BJ (cell line): ENCODE data around the gene CBL. TPM values are rescaled to one million over a fixed set of nuclear protein-coding genes. Genes with fewer than 3 reads are reported as not detected.

Experiments
- CTCF ChIA-PET: fragments of 350-600 bp; formaldehyde crosslinking; extraction: SDS; loops from one replicate; lab custom pipeline; 2021; ENCODE audit warnings: antibody characterized with exemption, inconsistent platforms; lab: Yijun Ruan, JAX
- POLR2A ChIA-PET: fragments of 300-600 bp; sonication (Branson Sonifier 250); formaldehyde crosslinking; extraction: SDS; loops from one replicate; lab custom pipeline; 2021; ENCODE audit warnings: antibody characterized with exemption; lab: Charles Lee
- DNase-seq: peaks from one replicate; pipeline ENCODE4 v3.0.0-alpha.2; 2011; ENCODE audit warnings: low read depth
- H3K27me3 ChIP-seq: 2 replicates; pipeline ENCODE4 v1.6.0; 2011; ENCODE audit warnings: low read length; ENCODE audit not compliant: control insufficient read depth, insufficient read depth
- H3K36me3 ChIP-seq: 2 replicates; pipeline ENCODE4 v1.5.1; 2011; ENCODE audit warnings: low read length; ENCODE audit not compliant: control insufficient read depth, insufficient read depth
- H3K4me3 ChIP-seq: 2 replicates; pipeline ENCODE4 v1.5.1; 2011; ENCODE audit warnings: low read depth, mild to moderate bottlenecking, control low read depth, low read length
- polyA plus RNA-seq: library from polyadenylated mRNA; depleted of rRNA; stranded (reverse); fragments of >200 nt; gene quantifications from 2 replicates; pipeline ENCODE4 v1.2.3, GENCODE V29; 2011
- TF ChIP-seq, protein P1 (sequence below): IDR thresholded peaks from 2 replicates; pipeline ENCODE4 v1.5.1; 2011; ENCODE audit warnings: low read depth, mild to moderate bottlenecking, control low read depth, inconsistent platforms, low read length, moderate library complexity; ENCODE audit not compliant: insufficient read depth

Gene CBL
- polyA plus RNA-seq, 1 experiment, result 9.3 TPM

DNA sequence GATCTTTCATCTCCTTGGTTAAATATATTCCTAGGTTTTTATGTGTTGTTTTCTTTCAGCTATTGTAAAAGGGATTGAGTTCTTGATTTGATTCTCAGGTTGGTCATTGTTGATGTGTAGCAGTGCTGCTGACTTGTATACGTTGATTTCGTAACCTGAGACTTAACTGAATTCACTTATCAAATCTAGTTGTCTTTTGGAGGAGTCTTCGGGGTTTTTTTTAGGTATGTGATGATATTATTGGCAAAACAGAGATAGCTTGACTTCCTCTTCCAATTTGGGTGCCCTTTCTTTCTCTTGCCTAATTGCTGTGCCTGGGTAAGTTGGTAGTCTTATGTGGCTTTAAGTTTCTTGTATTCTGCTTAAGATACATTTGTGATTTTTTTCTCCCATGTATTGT, 52.8 kb downstream of the CBL start:
- DNase-seq, result no peak

DNA sequence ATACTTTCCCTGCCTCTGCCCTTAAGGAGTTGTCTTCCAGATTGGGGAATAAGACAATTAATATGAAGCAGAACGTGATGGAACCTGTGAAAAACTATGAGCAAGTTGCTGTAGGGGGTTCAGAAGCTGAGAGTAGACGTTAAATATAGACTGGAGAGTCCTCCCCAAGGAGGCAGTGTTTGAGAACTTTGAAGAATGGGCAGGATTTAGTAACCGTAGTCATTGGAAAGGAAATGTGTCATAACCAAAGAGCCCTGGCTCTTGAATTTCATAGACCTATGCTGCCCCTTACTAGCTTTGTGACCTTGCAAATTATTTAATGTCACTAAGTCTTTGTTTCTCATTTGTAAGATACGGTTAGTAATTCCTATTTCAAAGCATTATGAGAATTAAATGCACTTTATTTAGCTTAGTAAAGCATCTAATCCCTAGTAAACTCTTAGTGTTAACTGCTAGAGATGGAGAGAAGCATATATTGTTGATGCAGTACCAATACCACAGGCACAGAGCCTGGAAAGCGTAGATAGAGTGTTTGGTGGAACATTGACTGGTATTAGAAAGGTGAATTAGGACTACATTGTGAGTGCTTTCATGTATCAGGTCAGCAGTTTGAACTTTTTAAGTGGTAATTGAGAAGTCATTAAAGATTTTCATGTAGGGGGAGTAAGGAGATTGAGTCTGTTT, 56.7 kb downstream of the CBL start:
- TF ChIP-seq, protein P1, sequence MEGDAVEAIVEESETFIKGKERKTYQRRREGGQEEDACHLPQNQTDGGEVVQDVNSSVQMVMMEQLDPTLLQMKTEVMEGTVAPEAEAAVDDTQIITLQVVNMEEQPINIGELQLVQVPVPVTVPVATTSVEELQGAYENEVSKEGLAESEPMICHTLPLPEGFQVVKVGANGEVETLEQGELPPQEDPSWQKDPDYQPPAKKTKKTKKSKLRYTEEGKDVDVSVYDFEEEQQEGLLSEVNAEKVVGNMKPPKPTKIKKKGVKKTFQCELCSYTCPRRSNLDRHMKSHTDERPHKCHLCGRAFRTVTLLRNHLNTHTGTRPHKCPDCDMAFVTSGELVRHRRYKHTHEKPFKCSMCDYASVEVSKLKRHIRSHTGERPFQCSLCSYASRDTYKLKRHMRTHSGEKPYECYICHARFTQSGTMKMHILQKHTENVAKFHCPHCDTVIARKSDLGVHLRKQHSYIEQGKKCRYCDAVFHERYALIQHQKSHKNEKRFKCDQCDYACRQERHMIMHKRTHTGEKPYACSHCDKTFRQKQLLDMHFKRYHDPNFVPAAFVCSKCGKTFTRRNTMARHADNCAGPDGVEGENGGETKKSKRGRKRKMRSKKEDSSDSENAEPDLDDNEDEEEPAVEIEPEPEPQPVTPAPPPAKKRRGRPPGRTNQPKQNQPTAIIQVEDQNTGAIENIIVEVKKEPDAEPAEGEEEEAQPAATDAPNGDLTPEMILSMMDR, result no peak
- H3K27me3 ChIP-seq, result no peaks in the 10 kb centered on the region
- H3K4me3 ChIP-seq, result no peak overlapping the region
- no peaks in the 10 kb centered on the region for H3K36me3 ChIP-seq
- ChIA-PET CTCF (interaction anchor here (0.6 to 1.7 kb wide), 3 partner anchors 16 to 56 kb away, joined by 3 to 4 read pairs (median 3); no protein-coding TSS in a partner anchor), POLR2A (no interaction called here)
- no peak for DNase-seq

More for the DNA sequence above, 52.8 kb downstream of the CBL start:
- CTCF ChIA-PET, result no interaction called here
- TF ChIP-seq, protein P1, result no peak
- Histone ChIP-seq H3K27me3 (no peaks in the 10 kb centered on the region), H3K36me3 (no peaks in the 10 kb centered on the region), H3K4me3 (no peak overlapping the region)
- POLR2A ChIA-PET, result no interaction called here

DNA sequence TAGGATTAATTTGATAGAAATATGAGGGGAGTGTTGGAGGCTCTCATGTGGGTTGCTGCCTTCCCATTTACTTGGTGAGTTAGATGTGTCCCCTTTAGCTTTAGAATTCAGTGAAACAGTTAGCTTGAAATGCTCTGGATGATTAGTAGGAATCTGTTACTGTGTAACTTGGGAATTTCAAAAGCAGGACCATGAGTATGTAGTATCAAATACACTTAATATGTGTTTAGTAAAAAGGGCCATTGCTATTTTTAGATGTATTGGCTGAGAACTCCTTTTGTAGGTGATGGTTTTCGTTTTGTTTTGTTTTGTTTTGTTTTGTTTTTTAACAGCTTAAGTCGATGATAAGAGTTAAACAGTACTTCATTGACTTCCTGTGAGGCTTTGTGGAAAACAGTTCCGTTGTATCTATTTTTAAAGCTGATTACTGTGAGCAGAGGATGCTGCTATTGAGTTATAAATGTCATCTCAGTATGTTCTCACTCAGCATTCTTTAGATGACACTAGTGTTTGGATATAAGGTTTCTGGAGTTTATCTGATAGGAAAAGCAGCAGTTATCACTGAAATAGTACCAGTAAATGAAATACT, 57.3 kb downstream of the CBL start:
- POLR2A ChIA-PET, result no interaction called here
- Histone ChIP-seq H3K4me3 (no peak overlapping the region), H3K27me3 (no peaks in the 10 kb centered on the region), H3K36me3 (no peaks in the 10 kb centered on the region)
- DNase-seq, result no peak
- TF ChIP-seq, protein P1, result no peak
- CTCF ChIA-PET, result interaction anchor here (0.6 to 1.7 kb wide), 4 partner anchors 15 to 74 kb away, joined by 3 to 4 read pairs (median 3); no protein-coding TSS in a partner anchor

DNA sequence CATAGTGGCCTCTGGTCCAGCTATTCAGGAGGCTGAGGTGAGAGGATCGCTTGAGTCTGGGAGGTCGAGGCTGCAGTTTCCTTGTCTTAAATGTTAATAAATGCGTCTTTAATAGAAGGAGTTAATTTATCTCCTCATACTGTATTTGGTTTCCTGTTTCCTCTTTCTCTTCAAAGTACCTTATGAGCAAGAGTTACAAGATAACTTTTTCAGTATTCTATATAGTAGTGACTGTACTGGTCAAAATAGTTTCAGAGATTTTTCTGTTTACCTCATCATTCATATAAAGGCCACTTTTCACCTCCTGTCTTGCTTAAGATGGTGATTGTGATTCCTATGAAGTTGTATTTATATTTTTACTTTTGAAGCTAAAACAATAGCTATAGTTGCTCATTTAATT, 59.9 kb downstream of the CBL start:
- H3K36me3 ChIP-seq, result no peaks in the 10 kb centered on the region
- CTCF ChIA-PET, result interaction anchor here (1.1 kb wide), 1 partner anchor 60 kb away, joined by 5 read pairs; the partner anchor contains the start of gene CBL
- TF ChIP-seq, protein P1, result no peak
- H3K4me3 ChIP-seq, result no peak overlapping the region
- no peak for DNase-seq
- no peaks in the 10 kb centered on the region for H3K27me3 ChIP-seq
- POLR2A ChIA-PET, result no interaction called here

DNA sequence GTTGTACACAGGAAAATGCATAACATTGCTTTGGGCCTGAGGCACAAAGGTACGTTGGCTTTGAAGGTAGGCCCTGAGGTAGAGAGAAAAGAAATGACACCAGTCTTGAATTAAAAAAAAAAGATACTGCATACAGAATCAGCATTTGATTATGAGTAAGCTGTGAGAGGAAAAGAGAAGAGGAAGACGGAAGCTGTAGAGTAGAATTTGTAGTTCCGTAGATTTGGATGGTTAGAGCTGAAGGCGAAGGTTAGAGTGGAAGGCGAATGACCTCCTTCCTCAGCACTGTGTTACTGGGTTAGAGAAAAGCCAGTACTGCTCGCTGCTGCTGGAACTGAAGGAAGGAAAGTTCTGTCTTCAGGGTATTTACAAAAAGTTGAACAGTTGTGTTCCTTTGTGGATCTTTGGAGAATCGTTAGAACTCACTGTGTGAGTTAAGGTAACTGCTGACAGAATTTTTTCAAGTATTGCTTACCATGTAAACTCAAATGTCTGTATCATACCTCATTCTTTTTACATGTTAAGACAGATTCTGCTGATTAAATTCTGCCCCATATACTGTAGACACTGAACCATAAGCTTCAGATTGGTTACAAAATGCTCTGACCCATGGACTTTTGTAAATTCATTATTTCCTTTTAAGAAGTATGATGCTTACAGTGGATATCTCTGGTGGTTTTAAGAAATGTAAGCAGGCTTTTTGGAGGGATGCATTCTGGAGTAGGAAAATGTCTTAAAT, 60.5 kb downstream of the CBL start:
- POLR2A ChIA-PET, result no interaction called here
- no peak for DNase-seq

More for the DNA sequence above, 60.5 kb downstream of the CBL start:
- TF ChIP-seq, protein P1, result no peak
- H3K4me3 ChIP-seq, result no peak overlapping the region
- CTCF ChIA-PET, result interaction anchor here (1.1 kb wide), 2 partner anchors 56 to 61 kb away, joined by 3 to 5 read pairs; partner anchors contain the start of gene CBL
- no peaks in the 10 kb centered on the region for H3K36me3 ChIP-seq
- no peaks in the 10 kb centered on the region for H3K27me3 ChIP-seq
